ENCODE data around the gene KCMF1. TPM values are rescaled to one million over a fixed set of nuclear protein-coding genes. Genes with fewer than 3 reads are reported as not detected.

KCMF1 gene
- total RNA-seq, 1 donor from 2014 or later, result 29.7 TPM

GRCh38 chr2:85104228-85104627 lies 133.3 kb downstream of the KCMF1 start:
- Histone ChIP-seq H3K9me3 (no peaks in the 10 kb centered on the region), H3K36me3 (no peaks in the 10 kb centered on the region), H3K27me3 (no peaks in the 10 kb centered on the region), H3K4me3 (no peak overlapping the region), H3K4me1 (no peaks in the 10 kb centered on the region), H3K27ac (no peak overlapping the region)
- TF ChIP-seq POLR2A (IDR thresholded peaks at IDR 0.05), result no peak
- no peak for TF ChIP-seq CTCF (IDR thresholded peaks at IDR 0.05)
- no peak for TF ChIP-seq POLR2AphosphoS5 (IDR thresholded peaks at IDR 0.05; ENCODE audit: insufficient read depth in 1 of 2, low read depth in 1 of 2)
- intact Hi-C loops (cut with DNase I), result no loop called here
- no peak for DNase-seq (ENCODE audit: extremely low spot score in 2 of 2)

- Histone ChIP-seq H3K4me3 (no peak overlapping the region), H3K36me3 (no peaks in the 10 kb centered on the region), H3K4me1 (no peaks in the 10 kb centered on the region), H3K9me3 (no peaks in the 10 kb centered on the region), H3K27ac (no peak overlapping the region), H3K27me3 (no peaks in the 10 kb centered on the region)
- TF ChIP-seq CTCF (IDR thresholded peaks at IDR 0.05), result no peak
- DNase-seq (ENCODE audit: extremely low spot score in 2 of 2), result no peak
- intact Hi-C loops (cut with DNase I), result no loop called here
Observed at GRCh38 chr2:85106489-85107180, 135.7 kb downstream of the KCMF1 start.

Small RNA genes lying within 50 kb of the gene (small RNA-seq; reads per million reads assigned to genes)
- not detected for gene AC078974.1

Other genes starting within 250 kb of the KCMF1 start
- gene TRABD2A, start 90.1 kb upstream of the KCMF1 start, total RNA-seq, result 5.4 TPM
- gene TMSB10, start 65.5 kb upstream of the KCMF1 start, total RNA-seq, result 2,211 TPM
- gene TCF7L1, start 162.2 kb downstream of the KCMF1 start, total RNA-seq, result 8.3 TPM